A172 (cell line): ENCODE data around the gene PAFAH1B1. TPM values are rescaled to one million over a fixed set of nuclear protein-coding genes. Genes with fewer than 3 reads are reported as not detected.

Experiments used
- DNase-seq: peaks from one replicate; pipeline ENCODE4 v3.0.0-alpha.2; 2015; ENCODE audit warnings: low spot score
- total RNA-seq: library from RNA; depleted of rRNA; stranded (reverse); fragments of >200 nt; shearing (Covaris generic); gene quantifications from 2 replicates; pipeline ENCODE4 v1.2.3, GENCODE V29; 2014; rRNA removed

The PAFAH1B1 gene
- total RNA-seq, 1 experiment from 2014 or later, result 79.1 TPM

- DNase-seq, result no peak
Observed at GRCh38 chr17:2719861-2720260, 126.4 kb downstream of the PAFAH1B1 start.

- peak; percentile 26 for DNase-seq
Observed at GRCh38 chr17:2721603-2722002, 128.1 kb downstream of the PAFAH1B1 start.

GRCh38 chr17:2722611-2723010 lies 129.2 kb downstream of the PAFAH1B1 start:
- DNase-seq, result no peak

- no peak for DNase-seq
Observed at GRCh38 chr17:2723505-2723996, 130.1 kb downstream of the PAFAH1B1 start.

GRCh38 chr17:2723997-2724783 lies 130.7 kb downstream of the PAFAH1B1 start:
- DNase-seq, result no peak

- DNase-seq, result no peak
Observed at GRCh38 chr17:2724784-2725164, 131.3 kb downstream of the PAFAH1B1 start.

- DNase-seq, result no peak
Observed at GRCh38 chr17:2730764-2731353, 137.4 kb downstream of the PAFAH1B1 start.

GRCh38 chr17:2731807-2732206 lies 138.4 kb downstream of the PAFAH1B1 start:
- no peak for DNase-seq

- no peak for DNase-seq
Observed at GRCh38 chr17:2734939-2735338, 141.5 kb downstream of the PAFAH1B1 start.

Other genes starting within 250 kb of the PAFAH1B1 start
- gene MNT, start 192.6 kb upstream of the PAFAH1B1 start, total RNA-seq, result 4.3 and 9.1 TPM in 2 replicates
- 25.4 and 34.7 TPM in 2 replicates for gene METTL16, start 81.8 kb upstream of the PAFAH1B1 start, total RNA-seq
- 52.2 and 55.9 TPM in 2 replicates for gene CLUH, start 118.1 kb downstream of the PAFAH1B1 start, total RNA-seq
- not detected in 2 replicates for gene CCDC92B, start 156.0 kb downstream of the PAFAH1B1 start, total RNA-seq
- 3.8 and 6.4 TPM in 2 replicates for gene RAP1GAP2, start 202.8 kb downstream of the PAFAH1B1 start, total RNA-seq